Right forelimb (tissue), 1 donor: ENCODE measurements around the gene IRX5.

Source experiments
- DNase-seq: peaks from one replicate; pipeline ENCODE4 v3.0.0-alpha.2; 2018

IRX5 gene

DNA sequence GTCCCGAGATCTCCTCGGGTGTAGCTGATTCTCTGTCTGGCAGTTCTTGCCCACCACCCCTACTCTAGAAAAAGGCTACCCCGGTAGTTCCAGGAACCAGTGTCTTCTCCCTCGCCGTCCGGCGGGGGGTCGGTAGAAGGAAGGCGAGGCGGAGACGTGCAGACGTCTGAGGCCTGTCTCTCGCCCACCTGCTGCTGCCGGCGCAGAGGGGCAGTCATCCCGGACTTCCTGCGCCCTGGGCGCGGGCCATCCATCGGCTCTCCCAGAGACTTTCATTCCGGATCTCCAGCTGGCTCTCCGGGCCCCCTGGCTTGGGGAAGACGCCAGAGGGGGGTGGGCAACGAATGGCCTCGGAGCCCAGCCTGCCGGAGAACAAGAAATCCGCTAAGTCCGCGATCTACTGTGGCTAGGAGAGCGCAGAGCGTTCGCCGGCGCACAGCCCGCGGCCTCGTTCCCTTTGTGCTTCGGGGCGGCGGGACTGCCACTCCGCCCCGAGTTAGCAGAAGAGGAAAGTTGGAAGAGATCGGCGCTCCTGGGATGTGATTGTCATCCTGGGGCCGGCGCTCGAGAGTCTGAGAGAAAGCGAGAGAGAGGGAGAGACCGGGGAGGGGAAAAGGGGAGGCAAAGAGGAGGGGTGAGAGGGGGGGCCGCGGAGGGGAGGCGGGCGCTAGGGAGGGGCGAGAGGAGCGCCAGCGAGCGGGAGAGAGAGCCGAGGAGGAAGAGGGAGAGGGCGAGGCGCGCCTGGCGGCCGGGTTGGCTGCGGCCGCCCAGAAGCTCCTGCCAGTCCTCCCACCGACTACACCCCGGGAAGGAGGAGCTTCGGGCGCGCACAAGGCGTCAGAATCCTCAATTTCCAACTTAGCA lies at the start of gene IRX5:
Gene IRX5, plus strand, starts transcription at position 861 of the 864 bp plus-strand sequence. CDS start 334 bp downstream, outside the sequence.
- DNase-seq: peak; percentile 93

DNA sequence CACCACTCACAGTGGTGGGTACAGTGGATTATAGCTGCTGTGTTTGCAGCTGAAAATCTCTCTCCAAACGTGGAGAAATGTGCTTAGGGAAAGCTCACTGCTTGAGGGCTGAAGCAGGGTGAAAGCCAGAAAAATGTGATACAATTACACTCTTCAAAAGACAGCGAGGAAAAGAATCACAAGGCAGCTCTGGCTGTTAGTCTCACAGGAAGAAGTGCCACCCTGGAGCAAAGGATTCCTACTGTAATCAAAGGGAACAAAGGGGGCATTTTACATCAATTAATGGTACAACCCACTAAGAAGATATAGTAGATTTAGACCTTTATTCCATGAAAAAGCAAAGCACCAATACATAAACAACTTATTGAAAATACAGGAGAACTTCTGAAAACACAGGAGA lies 48.1 kb upstream of the IRX5 start:
- no peak for DNase-seq

DNA sequence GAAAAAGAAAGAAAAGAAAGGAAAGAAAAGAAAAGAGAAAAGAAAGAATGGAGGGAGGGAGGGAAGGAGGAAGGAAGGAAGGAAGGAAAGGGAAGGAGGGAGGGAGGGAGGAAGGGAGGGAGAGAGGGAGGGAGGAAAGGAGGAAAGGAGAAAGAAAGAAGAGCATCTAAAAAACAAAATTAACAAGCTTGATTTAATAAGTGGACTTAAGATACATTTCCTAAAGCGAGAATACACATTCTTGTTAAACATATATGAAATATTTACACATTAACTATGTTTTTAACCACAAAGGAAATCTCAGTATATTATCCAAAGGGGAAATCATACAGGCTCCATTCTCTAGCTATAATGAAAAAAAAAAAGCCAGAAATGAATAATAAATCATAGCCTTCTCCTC lies 47.3 kb upstream of the IRX5 start:
- no peak for DNase-seq

DNA sequence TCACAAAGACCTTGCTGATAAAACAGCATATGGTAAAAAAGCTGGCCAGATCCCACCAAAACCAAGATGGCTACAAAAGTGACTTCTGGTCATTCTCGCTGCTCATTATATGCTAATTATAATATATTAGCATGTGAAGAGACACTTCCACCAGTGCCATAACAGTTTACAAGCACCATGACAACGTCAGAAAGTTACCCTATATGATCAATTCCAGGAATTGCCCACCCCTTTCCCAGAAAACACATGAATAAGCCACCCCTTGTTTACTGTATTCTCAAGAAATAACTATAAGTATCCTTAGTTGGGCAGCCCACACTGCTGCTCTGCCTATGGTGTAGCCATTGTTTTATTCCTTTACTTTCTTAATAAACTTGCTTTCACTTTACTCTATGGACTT lies 44.6 kb upstream of the IRX5 start:
- DNase-seq: no peak

DNA sequence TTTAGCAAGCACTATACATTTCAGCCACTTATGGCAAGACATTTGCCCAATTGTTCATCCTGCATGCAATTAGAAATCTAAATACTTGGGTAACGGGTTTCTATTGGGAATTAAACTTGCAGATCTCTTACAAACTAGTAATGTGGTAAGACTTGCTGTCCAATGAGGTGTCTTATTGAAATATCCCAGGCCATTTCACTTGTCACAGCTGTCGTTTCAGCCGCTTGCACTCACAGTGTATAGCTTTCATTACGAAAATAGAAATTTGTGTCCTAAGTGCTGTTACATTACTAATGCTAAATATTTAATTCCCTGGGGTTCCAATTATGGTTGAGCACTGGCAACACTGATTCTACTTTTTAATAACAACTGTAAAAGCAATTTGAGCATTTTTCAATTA lies 40.3 kb upstream of the IRX5 start:
- DNase-seq: no peak

DNA sequence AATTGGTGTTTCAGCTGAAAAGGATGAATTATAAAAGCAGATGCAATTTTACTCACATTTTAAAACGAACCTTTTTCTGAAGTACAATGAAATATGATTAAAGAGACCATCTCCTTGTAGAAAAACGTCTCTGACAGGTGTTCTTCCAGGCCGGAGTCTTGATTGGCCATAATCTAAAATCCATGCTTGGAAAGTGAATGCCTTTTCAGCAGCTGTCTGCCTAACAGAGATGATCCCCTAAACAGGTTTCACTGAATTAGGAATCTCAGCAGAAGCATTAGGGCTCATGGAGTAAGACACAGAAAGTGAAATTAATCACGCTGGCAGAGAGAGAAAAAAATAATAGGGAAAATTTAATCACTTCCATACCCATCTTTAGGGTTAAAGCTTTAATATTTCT lies 39.3 kb upstream of the IRX5 start:
- no peak for DNase-seq

DNA sequence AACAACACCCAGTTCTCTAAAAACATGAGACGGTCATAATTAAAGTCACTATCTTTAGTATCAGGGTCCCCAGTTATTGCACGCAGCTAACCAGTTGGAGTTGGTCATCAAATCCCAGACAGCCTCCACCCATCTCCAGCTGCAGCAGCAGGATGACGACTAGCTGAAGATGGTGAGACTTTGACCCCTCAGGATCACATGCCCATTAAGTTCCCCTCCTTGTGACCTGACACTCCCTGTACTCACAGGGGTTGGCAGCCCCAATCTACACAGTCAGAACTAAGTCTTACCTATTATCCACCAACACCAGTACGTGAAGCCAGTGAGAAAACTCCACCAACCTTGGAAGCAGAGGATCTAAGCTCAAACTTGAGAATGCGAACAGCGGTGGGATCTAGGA lies 37.7 kb upstream of the IRX5 start:
- DNase-seq: no peak

DNA sequence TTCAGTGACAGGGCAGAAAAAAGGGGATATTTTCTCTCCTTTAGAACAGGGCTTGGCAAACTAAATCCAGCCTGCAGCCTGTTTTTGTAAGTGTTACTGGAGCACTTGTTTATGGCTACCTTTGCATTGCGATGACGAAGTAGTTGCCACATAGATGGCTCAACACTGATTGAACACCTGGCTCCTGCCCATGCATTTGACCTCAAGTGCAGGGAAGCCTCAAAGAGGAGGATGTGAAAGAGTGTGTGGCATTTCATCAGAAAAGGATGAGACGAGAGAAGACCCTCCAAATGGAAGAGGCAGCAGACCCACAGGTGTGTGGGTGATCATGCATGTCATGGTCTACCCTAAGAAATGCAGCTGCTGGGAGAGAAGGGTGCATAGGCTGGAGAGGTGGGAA lies 32.7 kb upstream of the IRX5 start:
- no peak for DNase-seq

DNA sequence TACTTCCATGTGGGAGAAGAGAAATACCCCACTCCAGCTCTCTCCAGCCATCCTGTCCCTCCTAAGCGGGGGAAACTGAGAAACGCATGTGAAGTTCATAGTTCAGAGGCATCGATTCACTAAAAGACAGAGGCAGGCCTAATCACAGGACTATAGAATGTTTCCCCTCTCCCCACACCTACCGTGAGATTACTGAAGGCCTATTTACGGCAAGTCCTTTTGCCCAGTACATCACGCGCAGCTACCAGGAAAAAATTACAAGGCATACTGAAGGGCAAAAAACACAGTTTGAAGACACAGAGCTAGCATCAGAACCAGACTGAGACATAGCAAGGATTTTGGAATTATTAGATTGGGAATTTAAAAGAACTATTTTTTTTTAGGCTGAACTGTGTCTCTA lies 29.1 kb upstream of the IRX5 start:
- no peak for DNase-seq

DNA sequence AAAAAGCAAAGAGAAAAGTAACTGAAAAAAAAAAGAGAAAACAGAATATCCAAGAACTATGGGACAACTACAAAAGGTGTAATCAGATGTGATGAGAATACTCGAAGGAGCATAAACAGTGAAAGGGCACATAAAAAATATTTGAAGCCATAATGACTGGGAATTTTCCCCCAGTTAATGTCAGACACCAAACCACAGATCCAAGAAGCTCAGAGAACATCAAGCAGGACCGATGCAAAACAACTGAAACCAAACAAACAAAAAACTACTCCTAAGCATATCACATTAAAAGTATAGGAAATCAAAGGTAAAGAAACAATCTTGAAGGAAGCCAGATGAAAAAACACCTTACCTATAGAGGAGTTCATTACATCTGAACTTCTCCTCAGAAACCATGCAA lies 27.6 kb upstream of the IRX5 start:
- DNase-seq: no peak

DNA sequence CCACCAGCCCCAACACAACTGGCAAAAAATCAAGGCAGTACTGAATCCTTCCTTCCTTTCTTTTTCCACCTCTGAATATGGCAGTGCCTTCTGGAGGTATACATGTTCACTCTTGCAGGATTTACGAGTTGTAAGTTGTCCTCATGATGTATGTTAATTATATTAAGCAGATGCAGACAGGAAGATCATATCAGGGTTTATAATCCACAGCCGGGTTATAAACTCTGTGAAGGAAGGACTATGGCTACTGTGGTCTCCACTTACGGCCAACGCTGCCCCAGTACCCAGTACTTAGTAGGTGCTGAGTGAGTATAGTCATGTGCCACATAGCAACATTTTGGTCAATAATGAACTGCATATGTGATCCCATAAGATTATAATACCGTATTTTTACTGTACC lies 19.6 kb upstream of the IRX5 start:
- no peak for DNase-seq

DNA sequence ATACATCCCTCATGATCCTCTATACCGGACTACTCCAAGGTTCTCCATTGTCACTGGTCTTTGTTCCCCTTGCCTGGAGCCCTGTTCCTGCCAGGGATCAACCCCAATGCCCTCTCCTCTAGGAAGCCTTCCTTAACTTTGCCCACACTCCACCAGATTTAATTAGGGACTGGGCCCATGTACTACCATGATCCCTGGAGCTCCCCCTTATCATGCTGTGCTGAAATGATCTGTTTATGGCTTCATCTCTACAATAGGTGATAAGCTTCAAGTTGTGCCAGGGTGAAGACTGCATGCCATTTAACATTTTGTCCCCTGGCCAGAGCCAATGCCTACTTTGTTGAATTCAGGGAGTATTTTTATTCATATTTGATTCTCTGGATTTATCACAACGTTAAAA lies 17.9 kb upstream of the IRX5 start:
- DNase-seq: no peak

DNA sequence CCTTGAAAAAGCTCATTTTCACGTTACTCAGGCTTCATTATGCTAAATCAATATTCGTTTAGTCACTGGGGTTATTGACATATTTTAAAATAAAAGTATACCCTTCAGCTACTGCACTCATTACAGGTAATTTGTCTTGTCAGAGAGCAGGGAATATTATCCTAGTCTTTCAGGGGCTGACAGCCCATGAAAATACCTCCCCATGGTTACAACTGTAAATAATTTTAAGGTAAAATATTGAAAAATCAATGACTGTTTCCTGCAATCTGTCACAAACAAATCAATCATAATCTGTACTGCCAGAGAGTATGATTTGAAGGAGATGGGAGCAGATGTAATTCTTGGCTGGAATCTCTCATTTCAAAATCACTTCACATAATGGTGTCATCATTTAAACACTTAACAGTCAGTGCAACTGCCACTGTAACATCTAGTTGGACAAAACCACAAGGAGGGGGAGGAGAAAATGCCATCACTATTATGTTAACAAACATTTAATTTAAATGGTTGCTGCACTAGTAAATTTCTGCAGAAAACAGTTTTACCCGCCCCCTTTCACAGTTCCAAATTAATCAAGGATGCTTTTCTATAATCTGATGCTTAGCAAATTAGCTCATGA lies 9.3 kb upstream of the IRX5 start:
- DNase-seq: no peak

DNA sequence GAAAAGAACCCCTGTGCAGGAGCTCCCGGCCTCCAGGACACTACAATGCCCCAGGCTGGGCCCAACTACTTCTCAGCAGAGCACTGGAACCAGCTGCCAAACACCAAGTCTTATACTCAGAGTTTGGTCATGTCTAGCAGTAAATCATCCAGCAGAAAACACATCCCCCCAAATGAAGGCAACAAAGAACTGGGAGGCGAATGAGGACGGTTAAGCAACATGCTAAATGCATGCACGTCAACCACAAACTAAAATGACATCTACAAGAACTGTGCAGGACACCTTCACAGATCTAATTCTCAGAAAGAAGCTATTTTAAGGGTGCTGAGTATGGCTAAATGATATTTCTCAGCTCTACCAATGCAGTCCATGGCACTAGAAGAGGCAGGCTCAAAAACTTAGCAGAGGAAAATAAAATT lies 7.6 kb upstream of the IRX5 start:
- no peak for DNase-seq

DNA sequence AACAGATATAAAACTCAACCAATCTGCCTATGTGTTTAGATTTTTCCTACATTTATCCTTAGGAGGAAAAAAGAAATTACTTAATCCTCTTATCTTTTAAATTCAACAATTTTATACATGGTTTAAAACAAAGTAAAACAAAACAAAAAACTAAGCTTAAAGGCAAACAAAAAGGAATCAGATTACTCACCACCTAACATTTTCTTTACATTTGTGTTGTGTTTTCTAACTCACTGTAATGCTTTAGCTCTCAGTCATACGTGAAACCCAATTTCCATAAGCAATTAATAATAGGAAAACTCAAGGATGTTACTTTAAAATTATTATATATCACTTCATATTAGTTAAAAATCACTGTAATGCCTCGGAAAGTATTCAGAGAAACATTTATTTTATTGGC lies 6.7 kb upstream of the IRX5 start:
- no peak for DNase-seq

DNA sequence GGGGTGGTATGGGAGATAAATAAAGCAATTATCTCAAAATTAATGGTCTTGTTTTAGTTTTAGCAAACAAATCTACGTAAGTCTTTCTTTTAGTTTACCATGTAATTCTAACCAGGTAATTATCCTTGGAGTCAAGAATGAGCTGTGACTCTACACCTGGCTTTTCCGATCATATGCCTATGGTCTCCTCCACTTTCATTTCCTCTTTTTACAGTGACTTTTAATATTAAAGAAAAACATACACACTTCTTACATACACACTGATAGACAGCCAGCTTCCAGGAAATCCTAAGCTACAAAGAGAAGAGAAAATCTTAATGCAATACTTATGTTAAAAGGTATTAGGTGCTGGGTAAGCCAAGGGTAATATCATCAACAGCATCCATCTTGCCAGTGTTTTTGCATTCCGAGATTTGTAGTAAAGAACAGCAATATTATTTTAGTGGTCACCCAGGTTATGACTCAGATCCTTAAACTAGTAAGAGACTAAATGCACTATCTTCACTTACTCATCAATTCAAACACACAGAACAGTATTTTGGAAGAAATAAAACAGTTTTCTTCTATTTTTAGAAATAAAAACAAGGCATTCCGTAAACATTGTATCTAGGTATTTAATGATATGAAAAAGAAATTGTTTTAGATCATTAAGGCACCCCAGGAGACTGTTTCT lies 4.4 kb upstream of the IRX5 start:
- DNase-seq: no peak

DNA sequence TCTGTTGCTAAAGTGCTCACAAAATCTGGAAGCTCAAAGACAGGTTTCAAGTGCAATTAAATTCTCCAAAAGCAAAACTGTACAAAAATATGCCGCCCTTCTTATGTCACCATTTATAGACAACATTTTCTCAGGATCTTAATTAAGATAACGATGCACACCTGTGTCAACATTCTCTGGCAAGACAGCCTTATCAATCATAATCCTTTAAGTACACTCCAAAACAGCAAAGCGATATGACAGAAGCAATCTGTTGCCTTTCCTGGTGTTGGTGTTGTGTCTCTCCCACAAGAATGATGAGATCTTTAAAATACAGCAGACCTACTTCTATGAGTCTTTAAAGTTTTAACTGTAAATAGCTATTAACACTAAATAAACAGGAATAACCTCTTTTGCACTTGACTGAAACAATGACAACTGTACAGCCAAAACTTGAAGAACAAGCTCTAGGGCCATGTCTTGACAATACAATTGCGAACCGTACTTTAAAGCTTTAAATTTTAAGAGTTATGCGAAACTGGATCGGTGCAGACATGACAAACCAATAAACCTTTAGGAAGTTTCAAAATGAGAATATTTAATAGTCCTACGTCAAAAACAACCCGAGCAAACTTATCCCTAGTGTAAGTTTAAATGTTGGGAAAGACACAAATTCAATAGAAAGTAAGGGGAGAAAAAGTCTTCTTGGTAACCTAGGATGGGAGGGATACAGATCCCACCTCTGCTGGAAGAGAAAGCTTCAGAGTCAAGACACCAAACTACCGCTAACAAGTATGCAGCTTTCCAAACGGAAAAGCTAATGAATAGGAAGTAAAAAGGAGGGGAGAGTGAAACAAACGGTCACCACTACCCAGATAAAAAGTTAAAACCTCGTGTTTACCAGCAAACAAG lies 3.3 kb upstream of the IRX5 start:
- no peak for DNase-seq

DNA sequence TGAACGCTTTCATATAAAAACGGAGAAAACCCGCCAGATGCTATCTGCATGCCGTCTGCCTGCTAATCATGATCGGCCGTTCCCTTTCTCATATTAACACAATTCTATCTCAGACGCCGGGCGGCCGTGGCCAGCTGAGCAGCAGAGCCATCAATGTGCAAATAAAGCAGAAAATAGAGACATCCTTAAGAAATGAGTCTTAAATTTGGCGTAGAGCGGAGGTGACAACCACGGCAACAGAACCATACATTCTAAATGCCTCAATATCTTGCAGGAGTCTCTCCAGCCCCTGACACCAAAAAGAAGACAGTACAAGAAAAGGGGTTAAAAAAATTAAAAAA lies 2.7 kb upstream of the IRX5 start:
- no peak for DNase-seq

DNA sequence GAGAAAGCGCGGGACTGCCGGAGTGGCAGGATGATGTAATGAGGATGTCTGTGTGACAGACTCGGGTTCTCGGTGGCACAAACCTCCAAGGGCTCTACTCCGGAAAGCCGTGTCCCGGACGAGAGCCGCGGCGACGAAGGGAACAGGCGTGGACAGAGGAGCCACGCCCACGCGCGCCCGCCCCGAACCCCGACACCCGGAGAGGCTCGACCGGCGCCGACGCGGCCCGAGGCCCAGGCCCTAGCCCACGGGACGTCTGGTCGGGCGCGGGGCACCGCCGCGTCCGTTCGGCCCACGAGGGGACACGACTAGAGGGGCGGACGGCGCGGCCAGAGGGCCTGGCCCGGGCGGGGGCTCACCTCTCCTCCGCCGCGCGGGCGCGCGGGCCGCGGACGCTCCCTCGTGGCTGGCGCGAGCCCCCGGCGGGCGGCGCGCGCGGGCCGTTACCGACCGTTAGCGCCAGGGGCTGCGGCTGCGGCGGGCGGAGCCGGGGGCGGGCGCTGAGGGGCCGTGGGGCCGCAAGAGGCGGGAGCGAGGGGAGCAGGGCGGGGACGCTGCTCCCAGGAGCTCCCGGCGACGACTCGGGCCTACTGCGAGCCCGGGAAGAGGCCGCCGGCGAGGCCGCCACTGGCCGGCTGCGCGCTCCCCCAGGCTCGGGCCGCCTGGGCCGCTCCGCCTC lies 2.1 kb upstream of the IRX5 start:
- no peak for DNase-seq

DNA sequence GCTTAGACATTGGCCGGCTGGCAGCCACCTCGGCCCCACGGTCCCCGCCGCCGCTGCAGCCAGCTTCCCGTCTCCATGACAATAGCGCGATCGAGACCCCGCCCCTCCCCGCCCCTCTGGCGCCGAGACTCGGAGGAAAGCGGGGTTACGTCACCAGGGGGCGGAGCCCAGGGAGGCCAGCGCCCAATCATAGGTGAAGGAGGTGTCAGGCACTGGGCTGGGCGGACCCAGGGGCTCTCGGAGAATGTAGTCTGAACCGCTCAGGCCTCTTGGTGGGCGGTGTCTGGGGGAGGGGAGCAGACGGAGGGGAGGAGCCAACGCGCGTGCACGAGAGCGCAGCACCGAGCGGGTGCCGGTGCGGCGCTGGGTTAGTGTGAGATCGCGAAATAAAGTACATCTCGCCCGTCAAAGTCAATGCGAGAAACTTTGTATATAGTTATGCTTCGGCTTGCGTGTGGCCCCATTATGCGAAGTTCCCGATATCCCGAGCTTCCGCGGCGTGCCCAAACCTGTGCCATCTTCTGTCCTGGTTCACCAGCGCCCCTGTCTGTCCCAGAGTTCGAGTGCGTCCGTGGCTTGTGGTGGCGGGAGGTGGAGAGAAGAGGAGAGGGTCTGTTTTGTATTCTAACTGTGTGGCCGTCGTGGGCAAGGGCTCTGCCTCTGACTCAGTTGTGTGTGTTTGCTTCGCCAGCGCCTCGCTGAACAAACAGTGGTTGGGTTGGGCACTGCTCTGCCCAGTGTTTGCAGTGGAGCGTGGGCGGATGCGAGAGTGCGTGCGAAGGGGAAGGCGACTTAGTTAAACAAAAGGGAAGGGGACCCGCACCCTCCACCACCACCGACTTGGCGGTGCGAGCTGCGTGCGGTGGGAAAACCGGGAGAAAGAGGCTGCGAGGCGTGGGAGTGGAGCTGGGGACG lies 1.3 kb upstream of the IRX5 start:
- DNase-seq: peak; percentile 100

DNA sequence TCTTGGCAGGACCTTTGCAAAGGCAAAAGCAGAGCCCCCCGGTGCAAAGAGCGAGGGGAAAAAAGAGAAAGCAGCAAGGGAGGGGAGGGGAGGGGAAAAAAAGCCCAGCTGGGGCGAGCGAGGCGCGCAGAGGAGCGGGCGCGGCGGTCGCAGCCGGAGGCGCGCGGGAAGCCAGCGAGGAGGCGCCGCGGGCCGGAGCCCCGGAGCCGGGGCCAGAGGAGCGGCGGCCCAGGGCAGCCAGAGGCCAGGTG lies 129 bp downstream of the IRX5 start:
- no peak for DNase-seq
